ENCODE measurements around the gene MYO7B. TPM values are rescaled to one million over a fixed set of nuclear protein-coding genes. Genes with fewer than 3 reads are reported as not detected.

Gene MYO7B
- total RNA-seq, 2 experiments from 2014 or later = 3.3 TPM; not detected in 1

- Histone ChIP-seq H3K4me2 (ENCODE audit: low read length) (no peak overlapping the region), H3K9me3 (ENCODE audit: low read length) (no peaks in the 10 kb centered on the region), H4K20me1 (ENCODE audit: insufficient read depth, low read length) (no peaks in the 10 kb centered on the region), H3K79me2 (ENCODE audit: insufficient read depth, low read depth, low read length) (no peaks in the 10 kb centered on the region), H3K9me2 (ENCODE audit: insufficient read depth, low read length) (no peaks in the 10 kb centered on the region), H3K4me3 (ENCODE audit: low read depth, low read length, poor library complexity, severe bottlenecking) (no peak overlapping the region), H2AFZ (ENCODE audit: low read length) (no peak overlapping the region), H3K36me3 (ENCODE audit: insufficient read depth, low read length) (no peaks in the 10 kb centered on the region), H3K4me1 (ENCODE audit: insufficient read depth, low read length, poor library complexity, severe bottlenecking) (no peaks in the 10 kb centered on the region), H3K27ac (ENCODE audit: low read depth, low read length, poor library complexity, severe bottlenecking) (no peak overlapping the region)
- ChIA-PET CTCF (ENCODE audit: unreplicated experiment) (interaction anchor here (0.6 kb wide), 1 partner anchor 25 kb away, joined by 3 read pairs; no protein-coding TSS in a partner anchor), POLR2A (no interaction called here)
- no peak for TF ChIP-seq EZH2phosphoT487 (IDR thresholded peaks at IDR 0.05; ENCODE audit: borderline replicate concordance, low read depth, low read length)
- no peak for TF ChIP-seq CTCF (conservative IDR thresholded peaks at IDR 0.05; ENCODE audit: low read length)
- DNase-seq (ENCODE audit: low spot score) = no peak
- intact Hi-C loops (cut with micrococcal nuclease; ENCODE audit: unreplicated experiment) = loop anchor here (5.0 to 10.0 kb wide), 2 partner anchors 109 to 271 kb away; partner anchors contain the start of gene SFT2D3
- no TSS peak for BruUV-seq (replicated peaks)
Measured at GRCh38 chr2:127593228-127594115, 58.0 kb downstream of the MYO7B start.

GRCh38 chr2:127594116-127594591 lies 58.7 kb downstream of the MYO7B start:
- TF ChIP-seq EZH2phosphoT487 (IDR thresholded peaks at IDR 0.05; ENCODE audit: borderline replicate concordance, low read depth, low read length) = no peak
- no peak for TF ChIP-seq CTCF (conservative IDR thresholded peaks at IDR 0.05; ENCODE audit: low read length)
- Histone ChIP-seq H4K20me1 (ENCODE audit: insufficient read depth, low read length) (no peaks in the 10 kb centered on the region), H2AFZ (ENCODE audit: low read length) (no peak overlapping the region), H3K36me3 (ENCODE audit: insufficient read depth, low read length) (no peaks in the 10 kb centered on the region), H3K79me2 (ENCODE audit: insufficient read depth, low read depth, low read length) (no peaks in the 10 kb centered on the region), H3K4me2 (ENCODE audit: low read length) (no peak overlapping the region), H3K9me3 (ENCODE audit: low read length) (no peaks in the 10 kb centered on the region), H3K9me2 (ENCODE audit: insufficient read depth, low read length) (no peaks in the 10 kb centered on the region), H3K27ac (ENCODE audit: low read depth, low read length, poor library complexity, severe bottlenecking) (no peak overlapping the region), H3K4me1 (ENCODE audit: insufficient read depth, low read length, poor library complexity, severe bottlenecking) (no peaks in the 10 kb centered on the region), H3K4me3 (ENCODE audit: low read depth, low read length, poor library complexity, severe bottlenecking) (no peak overlapping the region)
- no peak for DNase-seq (ENCODE audit: low spot score)
- no TSS peak for BruUV-seq (replicated peaks)
- ChIA-PET CTCF (ENCODE audit: unreplicated experiment) (no interaction called here), POLR2A (no interaction called here)
- intact Hi-C loops (cut with micrococcal nuclease; ENCODE audit: unreplicated experiment) = loop anchor here (5.0 to 10.0 kb wide), 2 partner anchors 108 to 271 kb away; partner anchors contain the start of gene SFT2D3
